Epithelial cell of alveolus of lung (primary cell): ENCODE data around the gene ITSN1. TPM values are rescaled to one million over a fixed set of nuclear protein-coding genes. Genes with fewer than 3 reads are reported as not detected.

Experiments used
- total RNA-seq: library from RNA; depleted of rRNA; stranded (reverse); fragments of >200 nt; gene quantifications from 2 replicates; pipeline ENCODE4 v1.2.1, GENCODE V29; 2015

Gene ITSN1
- 20.0 and 34.0 TPM in 2 replicates for total RNA-seq

GRCh38 chr21:33642027-33642895, at the start of gene ITSN1:
ITSN1 (plus strand) TSS chr21:33642501; CDS start chr21:33718829, 76,328 bp downstream.

GRCh38 chr21:33641352-33642026, 812 bp upstream of the ITSN1 start, which contains the start of gene CRYZL1:
CRYZL1 (minus strand) TSS chr21:33641741; CDS start chr21:33631551, 10,190 bp downstream.

GRCh38 chr21:33915368-33916199, 273.3 kb downstream of the ITSN1 start, which contains the start of gene ATP5PO:
ATP5PO (minus strand) TSS chr21:33915804; CDS start chr21:33915763, 41 bp downstream.

Other genes starting within 250 kb of the ITSN1 start
- 68.6 and 69.0 TPM in 2 replicates for gene IFNGR2, start 239.1 kb upstream of the ITSN1 start, total RNA-seq
- gene TMEM50B, start 162.5 kb upstream of the ITSN1 start, total RNA-seq, result 21.3 and 42.6 TPM in 2 replicates
- 0.64 and 1.0 TPM in 2 replicates for gene DNAJC28, start 150.8 kb upstream of the ITSN1 start, total RNA-seq
- 82.7 and 121 TPM in 2 replicates for gene GART, start 100.4 kb upstream of the ITSN1 start, total RNA-seq
- 97.6 and 166 TPM in 2 replicates for gene SON, start 99.5 kb upstream of the ITSN1 start, total RNA-seq
- gene DONSON, start 53.8 kb upstream of the ITSN1 start, total RNA-seq, result 25.6 and 28.1 TPM in 2 replicates
- 12.8 and 36.5 TPM in 2 replicates for gene CRYZL1, start 760 bp upstream of the ITSN1 start, total RNA-seq